HG03439 (cell line): ENCODE data around the gene ARHGAP45.
"Not testable (repeated sequence)": the region's sequence is repeated elsewhere in the genome, so short reads cannot be mapped to it uniquely, and the experiment has no call there.

Source experiments
- ATAC-seq: cut with Tn5 transposase; IDR thresholded peaks from one replicate; pipeline ENCODE4 v1.9.1; 2021; ENCODE audit warnings: mild to moderate bottlenecking, moderate library complexity; ENCODE audit not compliant: unreplicated experiment

ARHGAP45 gene

GRCh38 chr19:1066748-1067340 is at the start of gene ARHGAP45:
TSS of gene ARHGAP45 (plus strand) at chr19:1067167. CDS start at chr19:1067406, 239 bp downstream.
- no peak for ATAC-seq

- ATAC-seq: no peak
Measured at GRCh38 chr19:1017906-1018305, 49.1 kb upstream of the ARHGAP45 start.

GRCh38 chr19:1018393-1018792 is 48.6 kb upstream of the ARHGAP45 start:
- no peak for ATAC-seq

GRCh38 chr19:1018932-1019615 is 47.9 kb upstream of the ARHGAP45 start:
- no peak for ATAC-seq

GRCh38 chr19:1019616-1019961 is 47.4 kb upstream of the ARHGAP45 start:
- no peak for ATAC-seq

- no peak for ATAC-seq
Measured at GRCh38 chr19:1019980-1020867, 46.7 kb upstream of the ARHGAP45 start.

- peak; percentile 87 for ATAC-seq
Measured at GRCh38 chr19:1020868-1021425, 46.0 kb upstream of the ARHGAP45 start, which contains the start of gene TMEM259. TSS of gene TMEM259 (minus strand) at chr19:1021123. CDS start at chr19:1020996, 127 bp downstream.

GRCh38 chr19:1023883-1024188 is 43.1 kb upstream of the ARHGAP45 start:
- ATAC-seq: not testable (repeated sequence)

- not testable (repeated sequence) for ATAC-seq
Measured at GRCh38 chr19:1025080-1025479, 41.9 kb upstream of the ARHGAP45 start.

- peak; percentile 48 for ATAC-seq
Measured at GRCh38 chr19:1025960-1026782, 40.8 kb upstream of the ARHGAP45 start, which contains the start of gene CNN2. TSS of gene CNN2 (plus strand) at chr19:1026608. CDS start at chr19:1026662, 54 bp downstream.

GRCh38 chr19:1026783-1027649 is 40.0 kb upstream of the ARHGAP45 start:
- no peak for ATAC-seq

- no peak for ATAC-seq
Measured at GRCh38 chr19:1027650-1028061, 39.3 kb upstream of the ARHGAP45 start.

- ATAC-seq: no peak
Measured at GRCh38 chr19:1028062-1028926, 38.7 kb upstream of the ARHGAP45 start.

GRCh38 chr19:1032264-1032867 is 34.6 kb upstream of the ARHGAP45 start:
- ATAC-seq: no peak

GRCh38 chr19:1035998-1036621 is 30.9 kb upstream of the ARHGAP45 start:
- no peak for ATAC-seq

GRCh38 chr19:1037621-1038064 is 29.3 kb upstream of the ARHGAP45 start:
- no peak for ATAC-seq

GRCh38 chr19:1038978-1039645 is 27.9 kb upstream of the ARHGAP45 start:
- ATAC-seq: no peak
